Panc1 (cell line): ENCODE data around the gene METRN. TPM values are rescaled to one million over a fixed set of nuclear protein-coding genes. Genes with fewer than 3 reads are reported as not detected.

ENCODE experiments used
- ATAC-seq: fragments of 200-7000 bp; cut with Tn5 transposase; 2 replicates; pipeline ENCODE4 v1.9.1; 2020; ENCODE audit warnings: mild to moderate bottlenecking, moderate library complexity
- BruUV-seq: library from RNA; stranded (reverse); fragments of 400-500 nt; replicated peaks from 2 replicates; lab custom pipeline; 2021; lab: Mats Ljungman, UMichigan
- CTCF ChIA-PET: fragments of 300-600 bp; sonication (Branson Sonifier 250); formaldehyde crosslinking; loops from one replicate; lab custom pipeline; 2022; ENCODE audit warnings: antibody characterized with exemption; lab: Charles Lee
- POLR2A ChIA-PET: fragments of 300-600 bp; sonication (Branson Sonifier 250); formaldehyde crosslinking; loops from one replicate; lab custom pipeline; 2022; ENCODE audit warnings: antibody characterized with exemption; lab: Charles Lee
- DNase-seq: peaks from one replicate; pipeline ENCODE4 v3.0.0-alpha.2; 2010; ENCODE audit warnings: low read depth, low spot score
- H3K27ac ChIP-seq: 2 replicates; pipeline ENCODE4 v1.5.1; 2011; ENCODE audit warnings: mild to moderate bottlenecking, low read length, inconsistent platforms
- H3K27me3 ChIP-seq: fragments of 200-500 bp; sonication (Bioruptor generic); 2 replicates; pipeline ENCODE4 v1.6.0; 2014; ENCODE audit warnings: low read length, inconsistent platforms; ENCODE audit not compliant: control insufficient read depth, insufficient read depth
- H3K36me3 ChIP-seq: fragments of 200-500 bp; sonication (Bioruptor generic); 2 replicates; pipeline ENCODE4 v1.5.1; 2014; ENCODE audit warnings: inconsistent platforms, mild to moderate bottlenecking, low read length, moderate library complexity; ENCODE audit not compliant: control insufficient read depth, insufficient read depth
- H3K4me1 ChIP-seq: 2 replicates; pipeline ENCODE4 v1.5.1; 2011; ENCODE audit warnings: inconsistent platforms, mild to moderate bottlenecking, low read length, moderate library complexity; ENCODE audit not compliant: control insufficient read depth, insufficient read depth
- H3K4me3 ChIP-seq, 2 experiments: 2 replicates each; pipeline ENCODE4 v1.5.1; 2011 to 2012; ENCODE audit warnings: low read depth in 2 of 2, low read length in 2 of 2, mild to moderate bottlenecking in 2 of 2, inconsistent platforms in 1 of 2, moderate library complexity in 1 of 2
- H3K9me3 ChIP-seq: fragments of 200-500 bp; sonication (Bioruptor generic); 2 replicates; pipeline ENCODE4 v1.5.1; 2014; ENCODE audit warnings: low read depth, mild to moderate bottlenecking, inconsistent platforms, low read length, moderate library complexity; ENCODE audit not compliant: control insufficient read depth, insufficient read depth
- CTCF ChIP-seq: fragments of 450-650 bp; IDR thresholded peaks from 2 replicates; pipeline ENCODE4 v1.5.1; 2017; ENCODE audit warnings: mild to moderate bottlenecking
- POLR2AphosphoS5 ChIP-seq: IDR thresholded peaks from 2 replicates; pipeline ENCODE4 v1.6.1; 2012; ENCODE audit warnings: mild to moderate bottlenecking, low read depth, low read length, moderate library complexity
- REST ChIP-seq, 2 experiments: IDR thresholded peaks; 2 replicates each; pipeline ENCODE4 v1.6.1; 2011 to 2012; ENCODE audit warnings: low read depth in 2 of 2, control low read depth in 1 of 2, low read length in 1 of 2, mild to moderate bottlenecking in 1 of 2, moderate library complexity in 1 of 2; ENCODE audit not compliant: insufficient read depth in 1 of 2
- SIN3A ChIP-seq: IDR thresholded peaks from 2 replicates; pipeline ENCODE4 v1.6.1; 2012; ENCODE audit warnings: low read depth, mild to moderate bottlenecking, low read length, moderate library complexity, borderline replicate concordance; ENCODE audit not compliant: insufficient read depth
- TCF7L2 ChIP-seq: IDR thresholded peaks from 2 replicates; pipeline ENCODE4 v1.6.1; 2011; ENCODE audit warnings: mild to moderate bottlenecking, low read depth, low read length, inconsistent platforms
- in situ Hi-C: cut with HindIII; loops from 2 replicates; pipeline ENCODE4 v1.10.0; 2016; ENCODE audit warnings: low sequenced_read_pairs, low pct_unique_long_range_greater_than_20kb
- intact Hi-C: fragments of 100-400 bp; cut with micrococcal nuclease; formaldehyde crosslinking; loops from one replicate; pipeline ENCODE4 v1.10.0; 2022; ENCODE audit not compliant: unreplicated experiment
- total RNA-seq: library from RNA; stranded (reverse); gene quantifications from one replicate; pipeline ENCODE4 v1.2.1, GENCODE V29; 2021; ENCODE audit not compliant: unreplicated experiment

METRN gene
- total RNA-seq, 1 experiment from 2014 or later = 407 TPM

- H3K36me3 ChIP-seq = peaks cover 5% of the 10 kb centered on the region; the same call in 1 of the 2 replicates
- no peaks in the 10 kb centered on the region for H3K27me3 ChIP-seq
- peak overlapping the region; percentile 66 to 71 for H3K4me3 ChIP-seq
- POLR2A ChIA-PET = no interaction called here
- in situ Hi-C loops = no loop called here
- TF ChIP-seq SIN3A (peak; percentile 31; the same call in 1 of the 2 replicates), TCF7L2 (no peak)
- H3K9me3 ChIP-seq = no peaks in the 10 kb centered on the region
- peaks cover 18% of the 10 kb centered on the region for H3K4me1 ChIP-seq
- CTCF ChIA-PET = interaction anchor here (1.1 kb wide), 1 partner anchor 13 kb away, joined by 3 read pairs; the partner anchor contains the start of gene RHOT2
- H3K27ac ChIP-seq = peak overlapping the region; percentile 87
- ATAC-seq (no peak), DNase-seq (no peak)
- BruUV-seq = no TSS peak
- intact Hi-C loops = loop anchor here (10.0 kb wide), 1 partner anchor 1094 kb away; the partner anchor contains the start of genes EME2, MRPS34 and NME3
These were observed 34.3 kb upstream of the METRN start for GRCh38 chr16:680625-680945.

GRCh38 chr16:680967-681745 is 33.8 kb upstream of the METRN start:
- H3K27me3 ChIP-seq = no peaks in the 10 kb centered on the region
- H3K36me3 ChIP-seq = peaks cover 5% of the 10 kb centered on the region; the same call in 1 of the 2 replicates
- peak overlapping the region; percentile 66 to 71 for H3K4me3 ChIP-seq
- TF ChIP-seq REST (IDR thresholded peaks at IDR 0.05; ENCODE audit: insufficient read depth in 1 of 2, low read depth in 2 of 2, low read length in 1 of 2) (no peak), TCF7L2 (no peak), SIN3A (no peak), POLR2AphosphoS5 (no peak; the same call in 1 of the 2 replicates), CTCF (peak; percentile 53; the same call in 1 of the 2 replicates)
- BruUV-seq = no TSS peak
- DNase-seq (no peak), ATAC-seq (no peak)
- H3K9me3 ChIP-seq = no peaks in the 10 kb centered on the region
- intact Hi-C loops = loop anchor here (10.0 kb wide), 1 partner anchor 1094 kb away; the partner anchor contains the start of genes EME2, MRPS34 and NME3
- ChIA-PET CTCF (interaction anchor here (1.1 kb wide), 1 partner anchor 13 kb away, joined by 3 read pairs; the partner anchor contains the start of gene RHOT2), POLR2A (no interaction called here)
- peaks cover 18% of the 10 kb centered on the region for H3K4me1 ChIP-seq
- peak overlapping the region; percentile 87 for H3K27ac ChIP-seq
- in situ Hi-C loops = no loop called here
